Sciatic nerve (tissue), 2 donors: ENCODE results near the gene WTAP. TPM values are rescaled to one million over a fixed set of nuclear protein-coding genes. Genes with fewer than 3 reads are reported as not detected.
"Not testable (repeated sequence)": the region's sequence is repeated elsewhere in the genome, so short reads cannot be mapped to it uniquely, and the experiment has no call there.

ENCODE experiments used
- ATAC-seq: fragments of 200-7000 bp; cut with Tn5 transposase; one replicate; pipeline ENCODE4 v1.9.1; 2020; ENCODE audit warnings: mild to moderate bottlenecking, moderate library complexity
- DNase-seq: peaks from one replicate; pipeline ENCODE4 v3.0.0-alpha.2; 2020; ENCODE audit warnings: low spot score
- intact Hi-C: fragments of 100-400 bp; cut with DNase I; formaldehyde crosslinking; loops from one replicate; pipeline ENCODE4 v1.14.2; 2022
- total RNA-seq: library from RNA; stranded (reverse); fragmentation: NEBNext Ultra II Directional; extraction: Animal tissue kit (Norgen Biotek cat#: 25700); gene quantifications from one replicate; pipeline ENCODE4 v1.2.1, GENCODE V29; 2021
- donor health status: DM: no; HTN: no; CAD: no.
- donor health status: DM: no; HTN: no; CAD: no.

Gene WTAP
- total RNA-seq, 1 donor from 2014 or later, result 88.0 TPM

- DNase-seq, result peak; percentile 100
- ATAC-seq, result peak; percentile 97
- intact Hi-C loops, result no loop called here
These were observed 62.3 kb downstream of the WTAP start, which contains the start of gene TCP1 for GRCh38 chr6:159789377-159790148. Gene TCP1 (minus strand): TSS chr6:159789602. CDS start chr6:159789468, 134 bp downstream.

- ATAC-seq (peak; percentile 97), DNase-seq (peak; percentile 95)
- intact Hi-C loops, result no loop called here
These were observed 63.0 kb downstream of the WTAP start, which contains the start of gene MRPL18 for GRCh38 chr6:159790149-159790955. Gene MRPL18 (plus strand): TSS chr6:159790467. CDS start chr6:159790588, 121 bp downstream.

- ATAC-seq, result no peak
- intact Hi-C loops, result no loop called here
These were observed 63.8 kb downstream of the WTAP start for GRCh38 chr6:159790956-159791598.

GRCh38 chr6:159794976-159795375 is 67.7 kb downstream of the WTAP start:
- intact Hi-C loops, ATAC-seq, DNase-seq: not testable (repeated sequence)

More at GRCh38 chr6:159790956-159791598, 63.8 kb downstream of the WTAP start:
- DNase-seq, result peak; percentile 65

GRCh38 chr6:159797554-159797953 is 70.2 kb downstream of the WTAP start:
- ATAC-seq, result no peak
- intact Hi-C loops, result no loop called here
- no peak for DNase-seq

GRCh38 chr6:159800141-159800865 is 73.0 kb downstream of the WTAP start, which contains the start of gene PNLDC1:
Gene PNLDC1 (plus strand): TSS chr6:159800276. CDS start chr6:159800308, 32 bp downstream.
- ATAC-seq, result no peak
- intact Hi-C loops, result no loop called here

GRCh38 chr6:159801935-159802334 is 74.6 kb downstream of the WTAP start:
- ATAC-seq (no peak), DNase-seq (no peak)
- intact Hi-C loops, result no loop called here

More at GRCh38 chr6:159800141-159800865, 73.0 kb downstream of the WTAP start, which contains the start of gene PNLDC1:
- DNase-seq, result no peak

GRCh38 chr6:159804504-159804903 is 77.2 kb downstream of the WTAP start:
- intact Hi-C loops, result no loop called here
- DNase-seq (no peak), ATAC-seq (no peak)

GRCh38 chr6:159805440-159806020 is 78.2 kb downstream of the WTAP start:
- DNase-seq (no peak), ATAC-seq (no peak)
- intact Hi-C loops, result no loop called here

Other genes with a start within 250 kb of the WTAP start
- gene SOD2, start 34.3 kb upstream of the WTAP start, total RNA-seq, result 370 TPM
- 55.3 TPM for gene ACAT2, start 34.5 kb downstream of the WTAP start, total RNA-seq
- 107 TPM for gene TCP1, start 62.1 kb downstream of the WTAP start, total RNA-seq
- 36.5 TPM for gene MRPL18, start 63.0 kb downstream of the WTAP start, total RNA-seq
- not detected for gene PNLDC1, start 72.8 kb downstream of the WTAP start, total RNA-seq
- not detected for gene MAS1, start 163.5 kb downstream of the WTAP start, total RNA-seq
- 71.7 TPM for gene IGF2R, start 241.6 kb downstream of the WTAP start, total RNA-seq